H1 (cell line): ENCODE results near the gene DEPP1. TPM values are rescaled to one million over a fixed set of nuclear protein-coding genes. Genes with fewer than 3 reads are reported as not detected.

Experiments used
- CTCF ChIA-PET: fragments of 300-600 bp; sonication (Branson Sonifier 250); formaldehyde crosslinking; loops from one replicate; lab custom pipeline; 2021; ENCODE audit not compliant: partially characterized antibody; lab: Charles Lee
- POLR2A ChIA-PET: fragments of 300-600 bp; sonication (Branson Sonifier 250); formaldehyde crosslinking; loops from one replicate; lab custom pipeline; 2021; ENCODE audit warnings: inconsistent platforms; ENCODE audit not compliant: partially characterized antibody; lab: Charles Lee
- DNase-seq, 2 experiments: peaks; one replicate each; pipeline versions ENCODE4 v3.0.0 to v3.0.0-alpha.2; 2010 to 2022; ENCODE audit warnings: low spot score in 2 of 2, low read depth in 1 of 2, mixed read lengths in 1 of 2
- FAIRE-seq: peaks from 2 replicates; lab custom pipeline; 2011; peaks lifted over from hg19 to GRCh38; lab: Jason Lieb, UNC
- H2AFZ ChIP-seq: 2 replicates; pipeline ENCODE4 v1.8.1; 2012; ENCODE audit warnings: low read length, inconsistent platforms
- H2AK5ac ChIP-seq: 2 replicates; pipeline ENCODE4 v1.6.1; 2013; ENCODE audit warnings: low read depth, low read length
- H2BK120ac ChIP-seq: replicated peaks from 2 replicates; pipeline ENCODE3; 2013; ENCODE audit warnings: low read depth, low read length, inconsistent platforms
- H2BK12ac ChIP-seq: 2 replicates; pipeline ENCODE4 v1.6.1; 2013; ENCODE audit warnings: low read depth, low read length
- H2BK15ac ChIP-seq: 2 replicates; pipeline ENCODE4 v1.6.1; 2013; ENCODE audit warnings: low read length
- H2BK20ac ChIP-seq: 2 replicates; pipeline ENCODE4 v1.6.1; 2013; ENCODE audit warnings: low read length
- H2BK5ac ChIP-seq: 2 replicates; pipeline ENCODE4 v1.6.1; 2013; ENCODE audit warnings: low read depth, low read length
- H3K14ac ChIP-seq: 2 replicates; pipeline ENCODE4 v1.6.1; 2013; ENCODE audit warnings: inconsistent platforms; ENCODE audit not compliant: insufficient read length
- H3K18ac ChIP-seq: 2 replicates; pipeline ENCODE4 v1.6.1; 2013; ENCODE audit warnings: low read length; ENCODE audit errors: extremely low read depth
- H3K23ac ChIP-seq: 2 replicates; pipeline ENCODE4 v1.6.1; 2013; ENCODE audit warnings: inconsistent platforms; ENCODE audit not compliant: insufficient read length
- H3K23me2 ChIP-seq: 2 replicates; pipeline ENCODE4 v1.6.1; 2013; ENCODE audit warnings: low read depth, low read length
- H3K27ac ChIP-seq: 2 replicates; pipeline ENCODE4 v1.6.1; 2011; ENCODE audit warnings: low read depth, low read length, inconsistent platforms
- H3K27me3 ChIP-seq, 4 experiments: replicated peaks in 1 of 4; 1 replicate in 1 of 4; 2 replicates in 3 of 4; pipeline versions ENCODE4 v1.6.1 to v1.8.1; 2011 to 2013; ENCODE audit warnings: low read length in 3 of 4, mild to moderate bottlenecking in 3 of 4, inconsistent platforms in 2 of 4, mixed read lengths in 2 of 4, moderate library complexity in 1 of 4; ENCODE audit not compliant: control insufficient read depth in 3 of 4, insufficient read depth in 3 of 4; ENCODE audit errors: extremely low read depth in 1 of 4
- H3K36me3 ChIP-seq, 4 experiments: 2 replicates each; pipeline versions ENCODE4 v1.6.1 to v1.8.1; 2011 to 2013; ENCODE audit warnings: mild to moderate bottlenecking in 4 of 4, low read length in 3 of 4, moderate library complexity in 2 of 4, control low read depth in 1 of 4, inconsistent platforms in 1 of 4; ENCODE audit not compliant: insufficient read depth in 4 of 4, control insufficient read depth in 2 of 4
- H3K4ac ChIP-seq: replicated peaks from 2 replicates; pipeline ENCODE3; 2013; ENCODE audit warnings: low read length, low read depth, mixed read lengths, inconsistent platforms; ENCODE audit not compliant: insufficient read length
- H3K4me1 ChIP-seq, 4 experiments: replicated peaks in 1 of 4; 1 replicate in 1 of 4; 2 replicates in 3 of 4; pipeline versions ENCODE4 v1.6.1 to v1.8.1; 2011 to 2013; ENCODE audit warnings: low read length in 3 of 4, inconsistent platforms in 2 of 4, mixed read lengths in 1 of 4; ENCODE audit not compliant: insufficient read depth in 4 of 4, control insufficient read depth in 3 of 4
- H3K4me2 ChIP-seq, 2 experiments: 2 replicates each; pipeline versions ENCODE4 v1.6.1 to v1.8.1; 2011 to 2013; ENCODE audit warnings: low read depth in 2 of 2, low read length in 2 of 2, control low read depth in 1 of 2, inconsistent platforms in 1 of 2, mild to moderate bottlenecking in 1 of 2; ENCODE audit not compliant: insufficient read depth in 1 of 2
- H3K4me3 ChIP-seq, 4 experiments: fragments of 200-600, 300-600 bp in 1 of 4; sonication (generic), shearing (Covaris generic), sonication (Bioruptor Twin) in 1 of 4; 2 replicates each; pipeline versions ENCODE4 v1.5.1 to v1.8.1; 2011 to 2016; ENCODE audit warnings: low read length in 4 of 4, low read depth in 3 of 4, control low read depth in 2 of 4, inconsistent platforms in 2 of 4, mild to moderate bottlenecking in 2 of 4, mixed read lengths in 1 of 4, moderate library complexity in 1 of 4; ENCODE audit not compliant: insufficient read depth in 2 of 4; ENCODE audit errors: extremely low read depth in 1 of 4
- H3K56ac ChIP-seq: replicated peaks from 2 replicates; pipeline ENCODE3; 2013; ENCODE audit warnings: low read depth, mild to moderate bottlenecking, mixed read lengths, low read length, inconsistent platforms; ENCODE audit not compliant: insufficient read length
- H3K79me1 ChIP-seq: 2 replicates; pipeline ENCODE4 v1.6.1; 2013; ENCODE audit warnings: low read depth, low read length, control low read depth
- H3K79me2 ChIP-seq, 2 experiments: 2 replicates each; pipeline versions ENCODE4 v1.6.1 to v1.8.1; 2012 to 2013; ENCODE audit warnings: low read length in 2 of 2, mild to moderate bottlenecking in 2 of 2, inconsistent platforms in 1 of 2; ENCODE audit not compliant: insufficient read depth in 2 of 2, control insufficient read depth in 1 of 2
- H3K9ac ChIP-seq, 4 experiments: replicated peaks in 1 of 4; 1 replicate in 1 of 4; 2 replicates in 3 of 4; pipeline versions ENCODE4 v1.6.1 to v1.8.1; 2011 to 2013; ENCODE audit warnings: low read depth in 3 of 4, low read length in 3 of 4, control low read depth in 2 of 4, mild to moderate bottlenecking in 2 of 4, moderate library complexity in 2 of 4, inconsistent platforms in 1 of 4; ENCODE audit errors: extremely low read depth in 1 of 4
- H3K9me3 ChIP-seq, 2 experiments: 2 replicates each; pipeline versions ENCODE4 v1.6.1 to v1.8.1; 2012 to 2013; ENCODE audit warnings: mild to moderate bottlenecking in 2 of 2, moderate library complexity in 2 of 2, control low read depth in 1 of 2, inconsistent platforms in 1 of 2, low read depth in 1 of 2, low read length in 1 of 2, mixed read lengths in 1 of 2; ENCODE audit not compliant: insufficient read depth in 2 of 2
- H4K20me1 ChIP-seq, 2 experiments: replicated peaks in 1 of 2; 2 replicates each; pipeline versions ENCODE3 to v1.8.1; 2011 to 2013; ENCODE audit warnings: inconsistent platforms in 2 of 2, low read length in 2 of 2, mild to moderate bottlenecking in 1 of 2; ENCODE audit not compliant: insufficient read depth in 2 of 2, control insufficient read depth in 1 of 2
- H4K5ac ChIP-seq: 2 replicates; pipeline ENCODE4 v1.6.1; 2013; ENCODE audit warnings: low read length, low read depth, mixed read lengths, inconsistent platforms; ENCODE audit not compliant: insufficient read length
- H4K8ac ChIP-seq: 2 replicates; pipeline ENCODE4 v1.8.0; 2013; ENCODE audit warnings: mild to moderate bottlenecking, moderate library complexity, low read length, inconsistent platforms; ENCODE audit not compliant: insufficient read depth; ENCODE audit errors: extremely low read depth
- H4K91ac ChIP-seq: replicated peaks from 2 replicates; pipeline ENCODE3; 2013; ENCODE audit warnings: low read length, mixed read lengths, inconsistent platforms; ENCODE audit not compliant: insufficient read length
- CREB1 ChIP-seq: IDR thresholded peaks from 2 replicates; pipeline ENCODE4 v1.6.1; 2012; ENCODE audit warnings: inconsistent platforms
- GABPA ChIP-seq: IDR thresholded peaks from 2 replicates; pipeline ENCODE4 v1.6.1; 2011; ENCODE audit warnings: mild to moderate bottlenecking, low read length, moderate library complexity, borderline replicate concordance; ENCODE audit not compliant: insufficient read depth
- KDM5A ChIP-seq: fragments of 200-600 bp; IDR thresholded peaks from 2 replicates; pipeline ENCODE4 v1.7.1; 2012; ENCODE audit warnings: mild to moderate bottlenecking, low read length, inconsistent platforms, mixed read lengths
- SIRT6 ChIP-seq: IDR thresholded peaks from one replicate; pipeline ENCODE4 v1.7.1; 2012; ENCODE audit warnings: low read length, inconsistent platforms
- SRF ChIP-seq: IDR thresholded peaks from 2 replicates; pipeline ENCODE4 v1.6.1; 2011; ENCODE audit warnings: mild to moderate bottlenecking, low read depth, low read length, moderate library complexity
- WGBS, 2 experiments: shearing (Covaris generic) in 1 of 2; methylation state at CpG; one replicate each; pipeline versions ENCODE4 v1.1.6 to v1.1.7; 2013 to 2015; ENCODE audit warnings: low lambda C conversion rate in 2 of 2, mixed read lengths in 2 of 2, inconsistent platforms in 1 of 2, low coverage in 1 of 2, missing lambda C conversion rate in 1 of 2; ENCODE audit not compliant: insufficient replicate concordance in 2 of 2, insufficient coverage in 1 of 2, insufficient read length in 1 of 2; ENCODE audit errors: extremely low coverage in 1 of 2, missing lambda C conversion rate in 1 of 2; 5-methylcytosine and 5-hydroxymethylcytosine counted together
- polyA plus RNA-seq, 7 experiments: library from polyadenylated mRNA; depleted of rRNA in 3 of 7; stranded (reverse) in 5 of 7; unstranded in 2 of 7; fragments of >200 nt in 5 of 7; fragments of 200-250 nt in 2 of 7; gene quantifications; 1 replicate in 5 of 7; 2 replicates in 1 of 7; 4 replicates in 1 of 7; pipeline versions ENCODE4 v1.2.1 to v1.2.3, GENCODE V29; 2011 to 2013; ENCODE audit warnings: missing spikeins in 2 of 7, mixed read lengths in 2 of 7
- total RNA-seq: library from RNA; stranded (reverse); fragmentation: NEBNext Ultra II Directional; extraction: Animal tissue kit (Norgen Biotek cat#: 25700); gene quantifications from 2 replicates; pipeline ENCODE4 v1.2.1, GENCODE V29; 2021

Gene DEPP1
- total and polyA plus RNA-seq, 2 of the 8 experiments (the other 6 are each of a cell fraction or from before 2014, with no cell fraction given) = 0.67 to 4.5 TPM

- Histone ChIP-seq H3K27ac (no peak overlapping the region), H3K9me3 (no peaks in the 10 kb centered on the region), H4K20me1 (peaks cover 0 to 7% of the 10 kb centered on the region in 2 experiments), H4K91ac (no peak overlapping the region), H2BK15ac (no peak overlapping the region), H4K8ac (no peak overlapping the region), H3K27me3 (peaks cover 0 to 4% (median 4%) of the 10 kb centered on the region in 4 experiments; a peak in 4 of 7 replicates), H3K9ac (no peak overlapping the region), H2BK120ac (no peak overlapping the region), H3K14ac (no peak overlapping the region), H3K23ac (no peak overlapping the region)
- CTCF ChIA-PET = interaction anchor here (0.7 to 2.1 kb wide), 3 partner anchors 9 to 246 kb away, joined by 4 to 9 read pairs (median 4); no protein-coding TSS in a partner anchor
- no peak for FAIRE-seq
- no peak for TF ChIP-seq CREB1
- TF ChIP-seq SRF = no peak
- no peak for TF ChIP-seq GABPA
- no peak for TF ChIP-seq KDM5A
- TF ChIP-seq SIRT6 = no peak
- TF ChIP-seq, all 59 proteins: peak for 0
- Histone ChIP-seq H3K4ac (no peak overlapping the region), H2BK5ac (no peak overlapping the region), H2AFZ (no peak overlapping the region), H3K36me3 (peaks cover 2 to 18% (median 11%) of the 10 kb centered on the region in 4 experiments; a peak in 7 of 8 replicates), H3K18ac (no peak overlapping the region), H3K79me2 (peaks cover 0 to 20% of the 10 kb centered on the region in 2 experiments; a peak in 3 of 4 replicates), H3K4me2 (no peak overlapping the region), H3K23me2 (peaks cover 5% of the 10 kb centered on the region), H4K5ac (no peak overlapping the region), H3K79me1 (no peaks in the 10 kb centered on the region; the same call in 1 of the 2 replicates), H3K56ac (no peak overlapping the region), H3K4me3 (no peak overlapping the region), H2BK12ac (no peak overlapping the region), H2BK20ac (no peak overlapping the region), H2AK5ac (no peak overlapping the region), H3K4me1 (peaks cover 2 to 6% (median 4%) of the 10 kb centered on the region in 4 experiments; a peak in 4 of 7 replicates)
- no peak for DNase-seq
- 85% methylated on average over 3 of the region's 3 CpGs; no CpG with 5 or more reads in 1 of the 2 experiments for WGBS, 2 experiments
- POLR2A ChIA-PET = interaction anchor here (0.7 to 1.1 kb wide), 3 partner anchors 9 to 212 kb away, joined by 3 to 4 read pairs (median 3); no protein-coding TSS in a partner anchor
Measured at GRCh38 chr10:45004661-45005060, 26.1 kb upstream of the DEPP1 start.
